OCI-M1 (cell line): Measurements from ENCODE around the gene SFI1.
"Not testable (repeated sequence)": the region's sequence is repeated elsewhere in the genome, so short reads cannot be mapped to it uniquely, and the experiment has no call there.

Source experiments
- DNase-seq: peaks from one replicate; lab custom pipeline; 2025; lab: John Stamatoyannopoulos, UW

SFI1 gene, protein sequence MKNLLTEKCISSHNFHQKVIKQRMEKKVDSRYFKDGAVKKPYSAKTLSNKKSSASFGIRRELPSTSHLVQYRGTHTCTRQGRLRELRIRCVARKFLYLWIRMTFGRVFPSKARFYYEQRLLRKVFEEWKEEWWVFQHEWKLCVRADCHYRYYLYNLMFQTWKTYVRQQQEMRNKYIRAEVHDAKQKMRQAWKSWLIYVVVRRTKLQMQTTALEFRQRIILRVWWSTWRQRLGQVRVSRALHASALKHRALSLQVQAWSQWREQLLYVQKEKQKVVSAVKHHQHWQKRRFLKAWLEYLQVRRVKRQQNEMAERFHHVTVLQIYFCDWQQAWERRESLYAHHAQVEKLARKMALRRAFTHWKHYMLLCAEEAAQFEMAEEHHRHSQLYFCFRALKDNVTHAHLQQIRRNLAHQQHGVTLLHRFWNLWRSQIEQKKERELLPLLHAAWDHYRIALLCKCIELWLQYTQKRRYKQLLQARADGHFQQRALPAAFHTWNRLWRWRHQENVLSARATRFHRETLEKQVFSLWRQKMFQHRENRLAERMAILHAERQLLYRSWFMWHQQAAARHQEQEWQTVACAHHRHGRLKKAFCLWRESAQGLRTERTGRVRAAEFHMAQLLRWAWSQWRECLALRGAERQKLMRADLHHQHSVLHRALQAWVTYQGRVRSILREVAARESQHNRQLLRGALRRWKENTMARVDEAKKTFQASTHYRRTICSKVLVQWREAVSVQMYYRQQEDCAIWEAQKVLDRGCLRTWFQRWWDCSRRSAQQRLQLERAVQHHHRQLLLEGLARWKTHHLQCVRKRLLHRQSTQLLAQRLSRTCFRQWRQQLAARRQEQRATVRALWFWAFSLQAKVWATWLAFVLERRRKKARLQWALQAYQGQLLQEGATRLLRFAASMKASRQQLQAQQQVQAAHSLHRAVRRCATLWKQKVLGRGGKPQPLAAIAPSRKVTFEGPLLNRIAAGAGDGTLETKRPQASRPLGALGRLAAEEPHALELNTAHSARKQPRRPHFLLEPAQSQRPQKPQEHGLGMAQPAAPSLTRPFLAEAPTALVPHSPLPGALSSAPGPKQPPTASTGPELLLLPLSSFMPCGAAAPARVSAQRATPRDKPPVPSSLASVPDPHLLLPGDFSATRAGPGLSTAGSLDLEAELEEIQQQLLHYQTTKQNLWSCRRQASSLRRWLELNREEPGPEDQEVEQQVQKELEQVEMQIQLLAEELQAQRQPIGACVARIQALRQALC

DNA sequence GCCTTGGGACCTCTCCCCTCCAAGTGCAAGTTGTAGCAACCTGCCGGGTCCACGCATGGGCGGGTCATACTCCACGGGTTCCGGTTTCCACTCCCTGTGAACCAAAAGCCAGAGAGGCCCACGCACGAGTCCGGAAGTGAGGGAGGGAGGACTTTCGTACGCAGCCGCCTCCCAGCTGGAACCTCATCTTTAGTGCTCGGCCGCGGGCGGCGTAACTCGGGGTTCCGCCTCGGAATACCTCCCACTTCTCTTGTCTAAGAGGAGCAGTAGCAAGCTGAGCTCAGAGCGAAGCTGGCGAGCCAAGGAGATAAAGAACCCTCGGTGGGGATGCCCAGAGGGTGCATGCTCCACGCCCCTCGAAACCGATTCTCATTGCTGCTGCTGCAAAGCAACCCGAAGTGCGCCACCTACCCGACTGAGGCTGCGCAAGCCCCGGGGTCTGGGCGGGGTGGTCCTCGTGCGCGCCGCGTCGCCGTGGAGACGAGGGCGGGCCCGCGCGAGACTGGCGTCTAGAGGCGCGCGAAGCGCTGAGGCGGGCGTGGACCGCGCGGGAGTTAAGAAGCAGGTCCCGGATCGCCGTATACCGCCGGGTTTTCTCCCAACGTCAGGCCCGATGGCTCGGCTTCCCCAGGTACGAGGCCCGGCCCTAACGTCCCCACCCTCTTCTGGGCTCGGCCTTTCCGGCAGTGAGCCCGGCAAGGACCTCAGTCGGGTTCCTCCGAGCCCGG lies at the start of gene SFI1:
Gene SFI1, plus strand, starts transcription at position 530 of the 728 bp plus-strand sequence. CDS start 11,749 bp downstream, outside the sequence.
- peak; percentile 91 for DNase-seq

DNA sequence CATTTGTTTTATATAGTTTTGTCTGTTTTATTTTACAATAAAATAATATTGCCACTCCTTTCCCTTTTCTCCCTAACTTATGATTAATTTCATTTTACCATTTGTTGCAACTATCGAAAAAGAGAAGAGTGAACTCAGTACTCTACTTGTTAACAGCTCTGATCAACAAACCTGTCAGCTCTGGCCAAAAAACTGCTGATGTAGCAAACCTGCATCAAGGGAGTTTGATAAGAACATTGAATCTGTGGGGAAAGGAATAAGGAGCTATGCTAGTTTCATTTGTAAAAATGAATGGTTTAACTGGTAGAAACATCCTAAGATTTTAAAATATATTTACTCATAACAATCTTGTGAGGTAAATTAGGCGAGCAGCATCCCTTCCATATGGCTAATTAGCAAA lies 49.6 kb upstream of the SFI1 start:
- DNase-seq, result no peak

DNA sequence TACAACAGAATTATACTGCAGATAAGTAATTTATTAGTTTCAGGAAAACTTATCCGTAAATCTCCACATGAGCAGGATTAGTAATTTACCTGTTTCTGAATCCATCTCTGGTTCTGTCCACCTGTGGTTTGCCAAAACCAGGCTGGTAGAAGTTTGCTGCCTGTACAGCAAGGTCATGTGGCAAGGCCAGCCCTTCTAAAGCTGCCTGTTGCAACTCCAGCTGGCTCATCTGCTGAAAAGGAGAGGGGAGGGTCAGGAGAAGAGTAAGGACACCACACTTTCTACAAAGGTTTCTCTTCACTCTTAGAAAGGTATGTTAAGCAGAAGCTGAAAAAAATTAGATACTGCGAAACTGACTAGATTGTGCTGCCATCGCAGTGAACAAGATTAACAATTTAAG lies 49.0 kb upstream of the SFI1 start:
- DNase-seq, result no peak

DNA sequence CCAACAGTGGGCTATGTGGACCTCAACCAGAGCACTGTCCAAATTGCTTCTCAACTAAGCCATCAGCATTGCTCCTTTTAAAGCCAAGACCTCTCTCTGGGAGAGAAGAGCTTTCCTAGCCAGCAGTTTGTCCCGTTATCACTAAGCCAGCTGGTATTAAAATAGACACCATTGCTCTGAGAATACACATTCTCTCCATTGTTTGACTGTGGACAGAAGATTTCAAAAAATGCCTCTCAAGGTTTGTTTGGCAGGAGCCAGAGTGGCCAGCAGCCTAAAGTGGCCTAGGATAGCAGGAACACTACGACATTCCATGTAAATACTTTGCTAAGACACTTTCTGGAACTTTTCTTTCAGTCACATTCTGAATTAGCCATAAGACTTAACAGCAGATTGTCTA lies 48.0 kb upstream of the SFI1 start:
- DNase-seq, result no peak

DNA sequence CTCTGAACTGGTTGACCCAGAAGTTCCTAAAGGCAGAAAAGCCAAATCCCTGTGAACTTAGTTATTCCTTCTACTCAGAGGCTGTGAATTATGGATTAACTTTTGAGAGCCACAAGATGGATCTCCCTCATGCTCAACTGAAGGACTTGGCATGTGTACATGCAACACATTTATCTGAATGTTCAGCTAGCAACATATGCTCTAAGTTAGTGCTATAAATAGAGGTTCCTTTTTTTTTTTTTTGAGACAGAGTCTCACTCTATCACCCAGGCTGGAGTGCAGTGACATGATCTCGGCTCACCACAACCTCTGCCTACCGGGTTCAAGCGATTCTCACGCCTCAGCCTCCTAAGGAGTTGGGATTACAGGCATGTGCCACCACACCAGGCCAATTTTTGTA lies 46.8 kb upstream of the SFI1 start:
- DNase-seq, result peak; percentile 73

DNA sequence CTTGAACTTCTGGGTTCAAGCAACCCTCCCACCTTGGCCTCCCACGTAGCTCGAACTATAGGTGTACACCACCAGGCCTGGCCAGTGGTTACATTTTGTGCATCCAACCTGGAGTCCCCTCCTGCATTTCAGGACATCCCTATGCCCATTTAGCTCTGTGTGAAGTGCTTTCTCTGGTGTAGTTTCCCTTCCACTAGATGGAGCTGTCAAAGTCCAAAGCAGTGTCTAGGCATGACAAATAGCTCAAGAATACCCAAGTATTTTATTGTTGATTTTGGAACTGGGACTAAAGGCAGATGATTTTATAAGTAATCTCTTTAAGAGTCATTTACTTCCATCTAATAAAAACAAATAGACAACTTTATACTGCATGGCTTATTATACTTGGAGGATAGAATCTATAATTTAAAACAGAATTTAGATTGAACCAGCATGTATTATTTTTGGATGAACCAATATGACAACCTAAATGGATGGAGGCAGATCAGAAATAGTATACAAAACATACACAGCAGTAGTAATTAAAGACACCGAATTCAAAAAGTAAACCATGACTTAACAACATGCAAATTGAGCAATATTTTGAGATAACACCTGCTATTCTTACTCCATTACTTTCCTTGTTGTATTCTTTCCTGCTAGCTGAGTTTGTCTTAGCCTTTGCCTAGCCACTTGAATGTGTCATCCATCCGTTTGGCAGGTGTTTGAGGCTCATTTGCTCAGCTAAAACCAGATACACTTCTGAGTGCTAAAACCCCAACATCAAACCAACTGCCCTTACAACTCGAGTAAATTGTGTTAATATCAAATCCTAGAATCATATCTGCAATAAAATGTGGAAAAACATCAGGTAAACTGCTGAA lies 44.4 kb upstream of the SFI1 start:
- peak; percentile 55 for DNase-seq

DNA sequence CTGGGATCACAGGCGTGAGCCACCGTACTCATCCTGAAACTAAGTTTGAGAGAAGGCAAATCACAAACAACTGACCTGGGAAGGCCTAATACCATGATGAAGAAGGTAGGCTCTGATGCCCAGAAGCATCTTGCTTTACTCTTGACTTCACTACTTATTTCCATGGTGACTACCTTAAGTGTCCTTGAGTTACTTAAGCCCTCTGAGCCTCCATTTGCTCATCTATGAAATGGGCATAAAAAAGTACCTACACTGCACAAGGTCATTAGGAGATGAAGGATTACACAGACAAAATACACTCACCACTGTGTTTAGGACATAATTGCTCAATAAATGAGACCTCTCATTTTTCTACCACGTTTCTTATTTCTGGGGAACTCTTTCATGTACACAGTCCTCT lies 34.6 kb upstream of the SFI1 start:
- no peak for DNase-seq

DNA sequence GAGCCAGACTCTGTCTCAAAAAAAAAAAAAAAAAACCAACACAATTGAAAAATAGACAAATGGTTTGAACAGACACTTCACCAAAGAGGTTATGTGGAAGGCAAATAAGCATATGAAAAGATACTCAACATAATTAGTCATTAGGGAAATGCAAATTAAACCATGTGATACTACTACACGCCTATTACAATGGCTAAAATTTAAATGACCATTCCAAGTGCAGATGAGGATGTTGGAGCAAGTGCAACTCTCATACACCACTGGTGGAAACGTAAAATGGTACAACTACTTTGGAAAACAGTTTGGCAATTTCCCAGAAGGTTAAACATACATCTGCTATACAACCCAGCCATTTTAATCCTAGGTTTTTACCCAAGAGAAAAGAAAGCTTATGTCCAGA lies 31.0 kb upstream of the SFI1 start:
- no peak for DNase-seq

DNA sequence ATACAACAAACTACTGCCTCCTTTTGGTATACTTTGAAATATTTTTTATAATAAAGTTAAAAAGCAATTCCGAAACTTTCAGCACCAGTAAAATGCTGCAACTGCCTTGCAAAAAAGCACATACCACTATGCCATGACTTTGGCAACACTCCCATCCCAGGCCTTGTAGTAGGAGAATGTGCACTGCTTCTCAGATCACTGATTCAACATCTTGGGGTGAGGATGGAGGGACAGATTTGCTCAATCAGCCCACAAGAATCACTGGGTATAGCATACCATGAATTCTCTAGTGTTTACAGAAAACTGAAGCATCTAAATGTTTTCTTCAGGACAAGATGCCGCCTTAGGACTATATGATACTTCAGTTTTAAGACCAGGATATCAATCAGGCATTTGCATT lies 21.6 kb upstream of the SFI1 start:
- DNase-seq, result no peak

DNA sequence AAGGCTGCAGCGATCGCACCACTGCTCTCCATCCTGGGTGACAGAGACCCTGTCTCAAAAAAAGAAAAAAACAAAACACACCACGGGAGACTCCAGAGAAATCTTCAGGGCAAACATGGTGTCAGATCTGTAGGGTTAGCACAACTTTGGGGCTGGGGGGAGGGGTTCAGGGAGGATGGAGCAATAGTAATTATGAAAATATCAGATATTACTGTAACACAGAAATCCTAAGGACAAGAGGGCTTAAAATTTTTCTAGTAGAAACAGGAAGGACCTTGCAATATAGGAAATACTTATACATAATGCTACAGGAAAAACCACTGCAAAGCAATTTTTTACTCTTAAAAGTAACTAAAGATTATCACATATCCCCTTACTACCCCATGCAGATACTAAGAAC lies 20.5 kb upstream of the SFI1 start:
- DNase-seq, result no peak

DNA sequence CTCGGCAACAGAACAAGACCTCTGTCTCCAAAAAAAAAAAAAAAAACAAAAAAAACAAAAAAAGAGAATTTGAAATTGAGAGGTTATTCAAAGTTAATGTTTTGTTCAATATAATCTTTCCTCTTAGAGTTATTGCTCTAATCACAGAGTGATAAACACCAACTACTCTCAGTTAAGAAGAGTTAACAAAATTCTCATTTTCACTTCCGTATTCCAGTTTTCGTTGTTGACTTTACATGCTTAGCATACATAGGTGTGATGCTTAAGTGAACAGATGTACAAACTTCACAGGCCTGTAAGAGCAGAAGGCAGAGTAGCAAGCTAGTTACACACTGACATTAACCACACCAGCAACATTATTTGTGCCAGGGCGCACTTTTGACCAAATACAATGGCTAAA lies 19.0 kb upstream of the SFI1 start:
- DNase-seq, result no peak

DNA sequence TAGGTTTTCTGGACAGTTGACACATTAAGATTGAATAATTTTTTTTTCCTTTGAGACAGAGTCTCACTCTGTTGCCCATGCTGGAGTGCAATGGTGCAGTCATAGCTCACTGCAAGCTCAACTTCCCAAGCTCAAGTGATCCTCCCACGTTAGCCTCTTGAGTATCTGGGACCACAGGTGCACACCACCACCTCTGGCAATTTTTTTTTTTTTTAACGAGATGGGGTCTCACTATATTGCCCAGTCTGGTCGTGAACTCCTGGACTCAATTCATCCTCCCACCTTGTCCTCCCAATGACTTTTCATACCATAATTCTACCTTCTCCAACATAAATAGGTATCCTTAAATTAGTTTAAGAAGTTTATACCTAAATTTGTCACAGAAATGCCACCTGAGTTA lies 15.2 kb upstream of the SFI1 start:
- no peak for DNase-seq

DNA sequence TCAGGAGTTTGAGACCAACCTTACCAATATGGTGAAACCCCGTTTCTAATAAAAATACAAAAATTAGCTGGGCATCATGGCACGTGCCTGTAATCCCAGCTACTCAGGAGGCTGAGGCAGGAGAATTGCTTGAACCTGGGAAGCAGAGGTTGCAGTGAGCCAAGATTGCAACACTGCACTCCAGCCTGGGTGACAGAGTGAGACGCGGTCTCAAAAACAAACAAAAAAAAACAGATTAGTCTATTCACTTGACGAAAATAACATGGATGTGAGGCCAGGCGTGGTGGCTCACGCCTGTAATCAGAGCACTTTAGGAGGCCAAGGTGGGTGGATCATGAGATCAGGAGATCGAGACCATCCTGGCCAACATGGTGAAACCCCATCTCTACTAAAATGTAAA lies 13.9 kb upstream of the SFI1 start:
- DNase-seq, result not testable (repeated sequence)

DNA sequence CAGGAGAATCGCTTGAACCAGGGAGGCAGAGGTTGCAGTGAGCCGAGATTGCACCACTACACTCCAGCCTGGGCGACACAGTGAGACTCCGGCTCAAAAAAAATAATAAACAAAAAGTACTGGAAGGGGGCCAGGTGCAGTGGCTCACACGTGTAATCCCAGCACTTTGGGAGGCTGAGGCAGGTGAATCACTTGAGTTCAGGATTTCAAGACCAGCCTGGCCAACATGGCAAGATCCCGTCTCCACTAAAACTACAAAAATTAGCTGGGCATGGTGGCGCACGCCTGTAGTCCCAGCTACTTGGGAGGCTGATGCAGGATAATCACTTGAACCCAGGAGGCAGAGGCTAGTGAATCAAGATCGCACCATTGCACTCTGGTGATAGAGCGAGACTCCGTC lies 10.0 kb upstream of the SFI1 start:
- not testable (repeated sequence) for DNase-seq

DNA sequence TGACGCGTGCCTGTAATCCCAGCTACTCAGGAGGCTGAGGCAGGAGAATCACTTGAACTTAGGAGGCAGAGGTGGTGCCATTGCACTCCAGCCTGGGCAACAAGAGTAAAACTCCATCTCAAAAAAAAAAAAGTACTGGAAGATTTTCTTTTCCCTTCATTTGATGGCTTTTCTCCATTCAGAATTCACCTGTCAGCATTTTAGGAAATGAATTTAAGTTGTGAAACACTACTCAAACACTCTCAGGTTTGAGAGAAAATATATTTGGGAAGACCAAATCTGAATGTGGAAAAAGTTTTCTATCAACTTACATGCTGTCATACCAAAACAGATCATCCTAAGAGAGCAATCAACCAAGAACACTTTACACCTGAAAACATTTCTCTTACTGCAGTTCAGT lies 9.4 kb upstream of the SFI1 start:
- no peak for DNase-seq

DNA sequence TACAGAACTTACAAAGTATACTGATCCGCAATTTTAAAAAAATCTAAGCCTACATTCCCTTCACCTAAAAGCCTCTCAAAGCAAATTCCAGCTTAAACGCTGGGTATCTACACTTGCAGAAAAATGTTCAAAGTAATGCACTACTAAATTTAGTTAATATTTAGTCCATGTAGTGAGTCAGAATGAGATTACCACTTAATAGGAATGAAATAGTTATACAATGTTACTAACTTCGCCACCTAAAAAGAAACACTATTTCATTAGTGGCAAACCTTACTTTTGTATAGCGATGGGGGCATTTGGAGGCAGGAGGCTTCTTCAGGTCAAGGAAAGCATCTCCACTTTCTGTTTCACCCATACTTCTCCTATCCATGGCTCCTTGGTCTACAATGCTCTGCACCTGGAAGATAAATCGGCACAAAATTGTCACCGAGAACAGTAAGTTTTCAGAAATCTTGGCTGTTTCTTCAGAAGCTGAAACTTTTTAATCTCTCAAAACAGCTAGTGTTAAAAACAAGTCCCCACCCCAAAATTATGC lies 7.9 kb upstream of the SFI1 start:
- peak; percentile 49 for DNase-seq

DNA sequence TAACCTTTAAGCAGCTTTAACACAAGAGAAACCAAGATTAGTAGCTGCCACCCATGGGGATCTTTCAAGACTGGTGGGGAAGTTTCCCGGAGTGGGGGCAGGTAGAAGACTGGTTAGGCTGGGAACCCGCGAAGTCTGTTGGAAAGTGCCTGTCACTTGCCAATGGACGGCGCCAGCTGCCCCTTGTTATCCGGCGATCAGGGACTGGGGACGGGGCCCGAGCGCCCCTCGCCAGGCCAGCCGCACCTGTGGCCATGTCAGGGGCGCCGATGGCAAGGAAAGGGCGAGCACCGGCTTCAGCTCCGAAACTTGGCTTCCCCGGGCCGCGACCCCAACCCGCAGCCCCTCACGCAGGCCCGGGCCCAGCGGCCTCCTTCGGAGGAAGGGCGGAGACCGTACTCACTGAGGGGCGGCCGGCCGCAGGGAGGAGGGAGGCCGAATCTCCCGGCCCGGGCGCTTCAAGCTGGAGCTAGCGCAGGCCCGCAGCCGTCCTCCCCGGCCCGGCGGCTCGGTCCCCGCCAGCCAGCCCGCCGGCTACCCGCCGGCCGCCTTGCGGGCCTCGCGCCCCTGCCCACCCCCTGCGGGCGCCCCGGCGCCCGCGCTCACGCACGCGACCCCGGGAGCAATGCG lies 7.2 kb upstream of the SFI1 start:
- peak; percentile 63 for DNase-seq

DNA sequence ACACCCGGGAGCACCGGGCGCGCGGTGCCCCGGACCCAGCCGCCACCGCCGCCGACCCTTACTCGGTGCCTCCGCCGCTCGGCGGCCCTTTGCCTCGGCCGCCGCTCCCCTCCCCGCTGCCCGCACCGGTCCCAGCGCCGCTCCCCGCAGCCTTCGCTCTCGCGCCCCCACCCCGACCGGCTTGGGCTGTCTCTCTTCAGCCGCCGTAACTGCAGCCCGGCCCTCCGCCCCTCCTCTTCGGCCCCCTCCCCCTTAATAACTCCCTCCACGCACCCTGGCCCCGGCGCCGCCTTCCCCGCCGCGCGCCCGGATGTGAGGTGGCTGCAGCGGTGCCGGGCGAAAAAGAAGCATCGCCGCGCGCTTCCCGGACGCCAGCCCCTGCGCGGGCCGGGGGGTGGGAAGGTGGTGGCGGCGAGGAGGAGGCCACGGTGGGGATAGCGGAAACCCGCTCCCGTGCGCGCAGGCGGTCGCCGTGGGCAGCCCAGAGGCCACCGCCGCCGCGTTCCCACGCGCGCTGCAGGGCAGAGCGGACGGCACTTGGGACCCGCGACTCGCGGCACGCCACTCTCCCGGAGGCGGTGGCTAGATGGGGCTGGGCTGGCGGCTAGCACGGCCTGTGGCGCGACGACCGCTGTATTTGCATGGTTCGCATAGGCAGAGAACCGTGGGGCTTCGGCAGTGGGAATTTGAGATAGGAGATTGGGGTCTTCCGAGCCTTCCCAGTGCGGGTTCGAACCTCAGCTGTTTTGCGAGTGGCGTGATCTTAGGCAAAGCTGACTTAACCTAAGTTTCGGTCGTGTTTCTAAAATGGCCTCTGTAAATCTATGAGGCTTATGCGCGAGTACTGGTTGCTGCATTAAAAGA lies 6.5 kb upstream of the SFI1 start, which contains the start of gene EIF4ENIF1:
Gene EIF4ENIF1, minus strand, starts transcription at position 211 of the 864 bp plus-strand sequence. CDS start 1,124 bp downstream, outside the sequence.
- DNase-seq, result peak; percentile 85

DNA sequence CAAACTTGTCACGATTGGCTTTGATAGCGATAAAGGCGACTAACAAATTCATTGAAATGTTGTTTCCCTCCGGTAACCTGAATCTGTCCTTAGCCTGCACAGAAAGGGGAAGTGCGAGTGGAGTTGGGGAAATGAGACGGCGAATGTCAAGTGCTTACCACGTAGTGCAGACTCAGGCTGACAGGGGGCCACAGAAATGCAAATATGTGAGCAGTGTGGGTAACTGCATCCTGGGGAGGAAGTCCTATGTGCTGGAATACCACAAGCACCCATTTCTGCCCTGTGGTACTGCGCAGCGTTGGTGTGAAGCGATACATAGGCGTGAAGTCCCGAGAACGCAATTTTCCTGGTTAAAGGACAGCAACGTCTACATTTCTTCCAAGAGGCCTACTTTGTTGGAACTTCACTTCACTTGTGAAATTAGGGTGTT lies 5.8 kb upstream of the SFI1 start:
- peak; percentile 94 for DNase-seq
